ENCODE measurements around the gene NOLC1.

The NOLC1 gene

GRCh38 chr10:102198027-102198426 is 45.8 kb downstream of the NOLC1 start:
- Histone ChIP-seq H3K9me3 (ENCODE audit: low read depth, low read length) (no peaks in the 10 kb centered on the region), H3K9ac (ENCODE audit: insufficient read length) (no peak overlapping the region), H3K27ac (no peak overlapping the region), H3K4me3 (no peak overlapping the region), H3K36me3 (ENCODE audit: insufficient read depth, low read length) (no peaks in the 10 kb centered on the region)
- TF ChIP-seq FOXP2 (optimal IDR thresholded peaks at IDR 0.05; ENCODE audit: control extremely low read depth, extremely low read length, insufficient read depth) (no peak), POLR2AphosphoS5 (IDR thresholded peaks at IDR 0.05; ENCODE audit: borderline replicate concordance, low read depth, low read length) (no peak), EZH2 (IDR thresholded peaks at IDR 0.05) (no peak)
- no peak for DNase-seq (ENCODE audit: low read depth, low spot score)

GRCh38 chr10:102200751-102201640 is 48.8 kb downstream of the NOLC1 start:
- DNase-seq (ENCODE audit: low read depth, low spot score) = no peak
- no peak overlapping the region for H3K9ac ChIP-seq (ENCODE audit: insufficient read length)
- H3K36me3 ChIP-seq (ENCODE audit: insufficient read depth, low read length) = no peaks in the 10 kb centered on the region
- no peak overlapping the region for H3K4me3 ChIP-seq
- no peak for TF ChIP-seq POLR2AphosphoS5 (IDR thresholded peaks at IDR 0.05; ENCODE audit: borderline replicate concordance, low read depth, low read length)
- no peak for TF ChIP-seq FOXP2 (optimal IDR thresholded peaks at IDR 0.05; ENCODE audit: control extremely low read depth, extremely low read length, insufficient read depth)
- TF ChIP-seq EZH2 (IDR thresholded peaks at IDR 0.05) = no peak
- H3K9me3 ChIP-seq (ENCODE audit: low read depth, low read length) = no peaks in the 10 kb centered on the region
- H3K27ac ChIP-seq = no peak overlapping the region

GRCh38 chr10:102202386-102202785 is 50.2 kb downstream of the NOLC1 start:
- no peak overlapping the region for H3K9ac ChIP-seq (ENCODE audit: insufficient read length)
- no peaks in the 10 kb centered on the region for H3K36me3 ChIP-seq (ENCODE audit: insufficient read depth, low read length)
- no peak for TF ChIP-seq POLR2AphosphoS5 (IDR thresholded peaks at IDR 0.05; ENCODE audit: borderline replicate concordance, low read depth, low read length)
- no peak for TF ChIP-seq EZH2 (IDR thresholded peaks at IDR 0.05)
- no peak for TF ChIP-seq FOXP2 (optimal IDR thresholded peaks at IDR 0.05; ENCODE audit: control extremely low read depth, extremely low read length, insufficient read depth)
- H3K27ac ChIP-seq = no peak overlapping the region
- H3K9me3 ChIP-seq (ENCODE audit: low read depth, low read length) = no peaks in the 10 kb centered on the region
- H3K4me3 ChIP-seq = no peak overlapping the region
- no peak for DNase-seq (ENCODE audit: low read depth, low spot score)

DNA sequence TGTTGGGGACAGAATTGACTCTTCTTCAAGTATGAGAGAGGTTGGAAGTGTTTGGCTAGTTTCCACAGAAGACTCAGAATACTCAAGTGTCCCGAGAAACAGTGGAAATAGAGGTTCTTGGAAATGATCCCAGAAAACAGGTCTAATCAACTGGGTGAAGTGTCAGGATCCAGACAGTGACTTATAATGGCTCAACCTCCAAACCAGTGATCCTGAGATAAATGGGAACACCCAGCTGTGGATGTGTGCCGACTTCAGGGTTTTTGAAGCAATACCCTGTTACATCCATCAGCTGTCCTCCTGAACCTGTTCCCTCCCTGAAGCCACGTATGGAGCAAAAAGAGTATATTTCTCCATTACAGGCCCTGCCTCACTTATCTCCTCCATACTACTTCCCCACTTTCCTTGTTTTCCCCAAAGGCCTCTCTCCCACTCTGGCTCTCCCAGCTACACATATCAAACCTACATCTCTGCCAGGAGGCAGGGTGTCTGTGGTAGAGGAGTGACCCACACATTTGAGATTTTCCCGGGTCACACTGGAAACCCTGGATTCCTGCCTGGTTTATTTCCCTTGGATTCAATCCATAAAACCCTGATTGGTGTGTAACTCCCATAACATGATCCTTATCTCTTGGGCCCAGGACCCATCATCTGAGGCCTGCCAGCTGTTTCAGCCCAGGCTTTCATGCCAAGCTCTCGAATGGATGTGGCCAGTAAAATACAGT is 56.3 kb downstream of the NOLC1 start:
- no peak overlapping the region for H3K27ac ChIP-seq
- no peak overlapping the region for H3K4me3 ChIP-seq
- no peak overlapping the region for H3K9ac ChIP-seq (ENCODE audit: insufficient read length)
- no peaks in the 10 kb centered on the region for H3K9me3 ChIP-seq (ENCODE audit: low read depth, low read length)
- no peaks in the 10 kb centered on the region for H3K36me3 ChIP-seq (ENCODE audit: insufficient read depth, low read length)
- no peak for DNase-seq (ENCODE audit: low read depth, low spot score)
- TF ChIP-seq EZH2 (IDR thresholded peaks at IDR 0.05) (no peak), FOXP2 (optimal IDR thresholded peaks at IDR 0.05; ENCODE audit: control extremely low read depth, extremely low read length, insufficient read depth) (no peak), POLR2AphosphoS5 (IDR thresholded peaks at IDR 0.05; ENCODE audit: borderline replicate concordance, low read depth, low read length) (no peak)

DNA sequence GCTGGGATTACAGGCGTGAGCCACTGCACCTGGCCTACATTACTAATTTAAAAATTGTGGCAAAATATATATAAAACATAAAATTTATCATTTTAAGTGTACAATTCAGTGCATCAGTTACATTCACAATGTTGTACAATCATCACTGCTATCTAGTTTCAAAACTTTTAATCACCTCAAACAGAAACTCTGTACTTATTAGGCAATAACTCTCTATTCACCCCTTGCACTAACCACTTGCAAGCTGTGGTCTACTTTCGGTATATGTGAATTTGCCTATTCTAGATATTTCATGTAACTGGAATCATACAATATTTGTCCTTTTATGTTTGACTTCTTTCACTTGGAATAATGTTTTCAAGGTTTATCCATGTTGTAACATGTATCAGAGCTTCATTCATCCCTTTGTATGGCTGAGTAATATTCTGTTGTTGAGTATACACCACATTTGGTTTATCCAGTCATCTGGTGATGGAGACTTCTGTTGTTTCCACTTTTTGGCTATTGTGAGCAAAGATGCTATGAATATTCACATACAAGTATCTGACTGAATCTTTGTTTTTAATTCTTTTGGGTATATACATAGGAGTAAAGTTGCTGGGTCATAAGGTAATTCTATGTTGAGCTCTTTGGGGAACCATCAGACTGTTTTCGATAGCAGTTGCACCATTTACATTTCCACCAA is 59.6 kb downstream of the NOLC1 start:
- Histone ChIP-seq H3K4me3 (no peak overlapping the region), H3K27ac (no peak overlapping the region), H3K36me3 (ENCODE audit: insufficient read depth, low read length) (no peaks in the 10 kb centered on the region), H3K9me3 (ENCODE audit: low read depth, low read length) (no peaks in the 10 kb centered on the region), H3K9ac (ENCODE audit: insufficient read length) (no peak overlapping the region)
- no peak for TF ChIP-seq FOXP2 (optimal IDR thresholded peaks at IDR 0.05; ENCODE audit: control extremely low read depth, extremely low read length, insufficient read depth)
- no peak for TF ChIP-seq EZH2 (IDR thresholded peaks at IDR 0.05)
- no peak for TF ChIP-seq POLR2AphosphoS5 (IDR thresholded peaks at IDR 0.05; ENCODE audit: borderline replicate concordance, low read depth, low read length)
- no peak for DNase-seq (ENCODE audit: low read depth, low spot score)
